Right lobe of liver (tissue), 4 donors: Measurements from ENCODE around the gene PRR18.

Experiments used
- POLR2A ChIP-seq: fragments of 450-650 bp; IDR thresholded peaks from one replicate; pipeline ENCODE4 v1.6.1; 2017; ENCODE audit warnings: antibody characterized with exemption, mild to moderate bottlenecking
- TF ChIP-seq, protein P1 (sequence below), 4 donors: fragments of 200-600 bp in 3 of 4; fragments of 450-650 bp in 1 of 4; IDR thresholded peaks; one replicate each; pipeline versions ENCODE4 v1.5.1 to v1.8.0; 2016 to 2022; ENCODE audit warnings: antibody characterized with exemption in 4 of 4, mild to moderate bottlenecking in 2 of 4
- donor health status: DM: no; HTN: no; CAD: no.
- donor health status: DM: no; HTN: no; CAD: no.
- donor health status: DM: no; HTN: yes; CAD: no.

DNA sequence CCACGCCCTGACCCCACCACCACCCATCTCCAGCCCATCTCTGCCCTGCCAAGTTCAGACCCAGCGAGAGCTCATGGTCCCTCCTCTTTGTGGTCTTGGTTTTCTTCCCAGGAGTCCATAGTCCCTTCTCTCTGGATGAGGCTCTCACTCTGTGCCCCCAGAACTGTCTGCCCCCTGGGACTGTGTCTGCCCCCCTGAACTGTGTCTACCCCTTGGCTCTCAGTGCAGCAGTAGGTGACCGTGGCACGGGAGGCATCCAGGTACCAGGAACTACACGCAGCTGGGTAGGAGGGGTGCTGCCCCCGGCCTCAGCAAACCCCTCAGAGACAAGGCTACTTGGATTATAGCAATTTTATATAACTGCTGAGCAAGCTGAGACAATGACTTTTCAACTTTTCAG is 23.6 kb downstream of the PRR18 start:
- TF ChIP-seq, protein P1, sequence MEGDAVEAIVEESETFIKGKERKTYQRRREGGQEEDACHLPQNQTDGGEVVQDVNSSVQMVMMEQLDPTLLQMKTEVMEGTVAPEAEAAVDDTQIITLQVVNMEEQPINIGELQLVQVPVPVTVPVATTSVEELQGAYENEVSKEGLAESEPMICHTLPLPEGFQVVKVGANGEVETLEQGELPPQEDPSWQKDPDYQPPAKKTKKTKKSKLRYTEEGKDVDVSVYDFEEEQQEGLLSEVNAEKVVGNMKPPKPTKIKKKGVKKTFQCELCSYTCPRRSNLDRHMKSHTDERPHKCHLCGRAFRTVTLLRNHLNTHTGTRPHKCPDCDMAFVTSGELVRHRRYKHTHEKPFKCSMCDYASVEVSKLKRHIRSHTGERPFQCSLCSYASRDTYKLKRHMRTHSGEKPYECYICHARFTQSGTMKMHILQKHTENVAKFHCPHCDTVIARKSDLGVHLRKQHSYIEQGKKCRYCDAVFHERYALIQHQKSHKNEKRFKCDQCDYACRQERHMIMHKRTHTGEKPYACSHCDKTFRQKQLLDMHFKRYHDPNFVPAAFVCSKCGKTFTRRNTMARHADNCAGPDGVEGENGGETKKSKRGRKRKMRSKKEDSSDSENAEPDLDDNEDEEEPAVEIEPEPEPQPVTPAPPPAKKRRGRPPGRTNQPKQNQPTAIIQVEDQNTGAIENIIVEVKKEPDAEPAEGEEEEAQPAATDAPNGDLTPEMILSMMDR (IDR thresholded peaks at IDR 0.05): no peak
- TF ChIP-seq POLR2A: no peak
